NB4 (cell line): ENCODE measurements around the gene JDP2.

ENCODE experiments used
- CTCF ChIP-seq: IDR thresholded peaks from one replicate; pipeline ENCODE4 v1.5.1; 2012; ENCODE audit warnings: low read depth, low read length
- MYC ChIP-seq: IDR thresholded peaks from 2 replicates; pipeline ENCODE4 v1.6.1; 2011; ENCODE audit warnings: low read depth, low read length
- POLR2A ChIP-seq: IDR thresholded peaks from 2 replicates; pipeline ENCODE4 v1.6.1; 2011; ENCODE audit warnings: mild to moderate bottlenecking; ENCODE audit not compliant: insufficient read length; ENCODE audit errors: extremely low read depth

- TF ChIP-seq CTCF (no peak), MYC (no peak), POLR2A (no peak)
Measured at GRCh38 chr14:75381642-75382041, 46.2 kb upstream of the JDP2 start.
